Colon (tissue), 2 donors: Measurements from ENCODE around the gene LPAR6.

Experiments used
- FAIRE-seq: peaks from 2 replicates; lab custom pipeline; 2012; peaks lifted over from hg19 to GRCh38; lab: Jason Lieb, UNC
- donor health status: control.
- donor health status: control.

The LPAR6 gene

GRCh38 chr13:48414501-48414900, 1.6 kb upstream of the LPAR6 start:
- peak; percentile 70 for FAIRE-seq

DNA sequence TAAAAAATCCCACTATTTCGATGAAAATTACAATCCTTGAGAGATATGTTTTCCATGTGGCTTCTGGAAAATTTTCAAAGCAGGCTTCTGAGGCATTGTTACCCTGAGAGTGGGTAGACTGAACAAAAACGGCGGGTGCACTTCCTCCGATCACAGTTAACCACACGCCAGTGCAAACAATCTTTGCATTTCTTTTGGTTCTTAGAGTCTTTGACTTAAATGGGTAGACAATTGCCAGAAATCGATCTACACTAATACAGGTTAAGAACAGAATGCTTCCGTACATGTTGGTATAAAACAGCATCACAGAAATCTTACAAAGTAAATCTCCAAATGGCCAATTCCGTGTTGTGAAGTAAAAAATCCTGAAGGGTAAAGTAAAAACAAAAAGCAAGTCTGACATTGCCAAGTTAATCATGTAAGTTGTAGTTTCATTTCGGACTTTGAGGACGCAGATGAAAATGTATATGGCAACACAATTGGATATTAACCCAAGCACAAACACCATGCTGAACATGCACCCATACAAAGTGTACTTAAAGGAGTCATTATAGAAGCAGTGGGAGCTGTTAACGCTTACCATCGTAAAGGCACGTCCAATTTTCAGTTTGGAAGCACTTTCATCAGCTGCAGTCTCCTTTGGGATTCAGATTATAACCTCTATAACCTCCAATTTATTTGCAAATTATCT, 927 bp downstream of the LPAR6 start:
- FAIRE-seq, result peak; percentile 38

GRCh38 chr13:48411147-48411794, 1.6 kb downstream of the LPAR6 start:
- FAIRE-seq, result peak; percentile 66

GRCh38 chr13:48410199-48410598, 2.7 kb downstream of the LPAR6 start:
- FAIRE-seq, result no peak

DNA sequence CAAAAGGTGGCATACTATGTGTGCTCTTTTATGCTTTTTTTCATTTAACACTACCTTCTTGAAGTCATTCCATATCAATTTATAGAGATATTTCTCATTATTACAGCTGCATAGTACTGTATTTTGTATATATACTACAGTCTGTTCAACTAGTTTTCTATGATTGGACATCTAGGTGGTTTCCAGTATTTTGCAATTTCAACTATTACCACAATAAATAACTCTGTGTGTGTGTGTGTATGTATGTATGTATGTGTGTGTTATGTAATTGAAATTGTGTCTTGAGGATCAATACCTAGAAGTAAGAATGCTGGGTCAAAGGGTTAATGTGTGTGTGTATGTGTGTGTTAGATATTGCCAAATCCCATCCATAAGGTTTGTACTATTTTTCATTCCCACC, 7.0 kb downstream of the LPAR6 start:
- no peak for FAIRE-seq

- no peak for FAIRE-seq
These were observed 8.0 kb downstream of the LPAR6 start for GRCh38 chr13:48404952-48405351.

DNA sequence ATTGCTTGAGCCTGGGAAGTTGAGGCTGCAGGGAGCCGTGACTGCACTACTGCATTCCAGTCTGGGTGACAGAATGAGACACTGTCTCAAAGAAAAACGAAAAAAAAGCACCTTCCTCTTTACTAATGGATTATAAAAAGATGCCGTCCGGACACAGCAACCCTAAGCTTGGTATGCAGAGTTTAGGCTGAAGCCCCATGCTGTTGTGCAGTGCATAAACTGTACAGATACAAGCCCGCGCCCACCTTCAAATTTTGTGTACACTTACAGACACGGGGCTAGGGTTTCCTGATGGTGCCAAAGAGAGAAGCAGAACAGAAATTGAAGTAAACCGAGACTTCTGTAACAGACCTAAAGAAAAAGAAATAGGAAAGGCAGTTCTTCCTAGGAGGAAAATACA, 9.0 kb downstream of the LPAR6 start:
- no peak for FAIRE-seq

- no peak for FAIRE-seq
These were observed 9.7 kb downstream of the LPAR6 start for GRCh38 chr13:48403151-48403631.

DNA sequence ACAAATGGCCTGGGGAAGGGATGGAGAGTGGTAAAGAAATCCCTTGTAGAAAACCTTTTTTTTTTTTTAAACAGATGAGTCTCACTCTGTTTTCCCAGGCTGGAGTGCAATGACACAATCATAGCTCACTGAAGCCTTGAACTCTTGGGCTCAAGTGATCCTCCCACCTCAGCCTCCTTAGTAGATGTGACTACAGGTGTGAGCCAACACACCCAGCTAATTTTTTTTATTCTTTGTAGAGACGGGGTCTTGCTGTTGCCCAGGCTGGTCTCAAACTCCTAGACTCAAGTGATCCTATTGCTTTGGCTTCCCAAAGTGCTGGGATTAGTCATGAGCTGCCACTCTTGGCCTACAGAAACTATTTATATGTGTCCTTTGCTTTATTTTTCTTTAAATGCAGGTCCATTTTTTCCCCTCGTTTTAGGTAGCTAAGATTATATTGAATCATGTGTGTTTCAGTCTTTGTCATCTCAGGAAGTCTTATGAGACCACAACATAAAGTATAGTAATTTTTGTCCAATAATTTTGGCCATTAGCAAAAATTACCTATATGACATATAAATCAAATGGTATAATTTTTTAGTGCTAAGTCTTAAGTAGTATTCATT, 10.5 kb downstream of the LPAR6 start:
- no peak for FAIRE-seq

DNA sequence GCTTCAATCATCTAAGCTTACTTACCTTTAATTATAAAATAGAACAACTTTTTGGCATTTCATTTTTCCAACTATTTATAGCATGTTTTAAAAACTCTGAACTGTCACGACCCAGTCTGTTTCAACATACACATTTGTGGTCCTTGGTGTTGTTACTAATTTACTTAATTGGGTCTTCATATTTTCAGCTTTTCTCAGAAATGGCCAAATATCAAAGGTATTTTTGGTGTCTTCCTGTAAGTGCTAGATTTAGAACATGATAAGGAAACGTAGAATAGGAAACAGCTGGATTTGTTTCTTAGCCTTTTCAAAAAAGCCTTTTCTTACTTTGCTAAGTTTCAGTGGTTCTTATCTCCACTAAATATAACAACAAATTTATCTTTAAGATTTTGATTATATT, 11.4 kb downstream of the LPAR6 start:
- FAIRE-seq, result no peak

DNA sequence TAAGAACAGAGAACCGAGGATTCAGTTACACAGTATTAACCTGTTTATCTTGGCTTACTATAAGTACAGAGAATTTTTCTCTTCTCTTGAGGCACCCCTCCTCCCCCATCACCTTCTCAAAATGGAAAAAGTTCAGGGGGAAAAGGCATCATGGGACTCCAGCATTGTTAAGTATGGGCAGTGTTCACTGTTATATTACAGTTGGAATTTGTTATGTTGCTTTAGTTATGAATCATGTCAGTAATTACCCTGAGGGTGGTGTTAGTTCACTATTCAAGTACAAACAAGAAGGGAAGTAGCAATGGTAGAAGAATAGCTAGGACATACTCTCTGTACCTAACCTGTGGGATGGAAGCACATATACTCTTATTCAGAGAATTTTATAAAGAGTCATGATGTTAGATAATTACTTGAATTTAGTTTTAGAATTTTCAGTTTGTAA, 12.0 kb downstream of the LPAR6 start:
- FAIRE-seq, result no peak

DNA sequence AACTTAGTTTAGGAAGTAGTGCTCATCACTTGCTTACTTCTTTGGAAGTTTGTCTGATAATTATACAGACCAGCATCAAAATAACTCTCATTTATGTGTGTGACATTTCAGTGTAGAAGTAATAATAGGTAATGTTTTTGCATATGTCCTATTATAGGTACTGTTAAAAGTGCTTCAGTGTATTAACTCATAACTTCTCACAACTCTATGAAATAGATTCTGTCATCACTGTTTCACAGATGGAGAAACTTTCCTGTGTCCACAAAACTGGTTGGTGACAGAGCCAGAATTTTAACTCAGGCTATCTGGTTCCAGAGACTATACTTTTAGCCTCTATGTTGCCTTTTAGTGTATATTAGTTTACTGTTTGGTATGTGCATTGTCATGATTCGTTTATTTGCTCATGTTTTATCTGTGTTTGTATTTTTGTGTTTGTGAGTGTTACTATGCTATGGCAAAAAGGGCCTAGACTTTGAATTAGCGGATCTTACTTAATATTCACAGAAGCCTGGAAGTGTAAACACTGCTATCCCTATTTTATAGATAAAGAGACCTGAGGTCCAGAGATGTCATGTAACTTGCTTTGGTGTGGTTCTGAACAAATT, 12.7 kb downstream of the LPAR6 start:
- no peak for FAIRE-seq

GRCh38 chr13:48398450-48399095, 14.3 kb downstream of the LPAR6 start:
- no peak for FAIRE-seq

DNA sequence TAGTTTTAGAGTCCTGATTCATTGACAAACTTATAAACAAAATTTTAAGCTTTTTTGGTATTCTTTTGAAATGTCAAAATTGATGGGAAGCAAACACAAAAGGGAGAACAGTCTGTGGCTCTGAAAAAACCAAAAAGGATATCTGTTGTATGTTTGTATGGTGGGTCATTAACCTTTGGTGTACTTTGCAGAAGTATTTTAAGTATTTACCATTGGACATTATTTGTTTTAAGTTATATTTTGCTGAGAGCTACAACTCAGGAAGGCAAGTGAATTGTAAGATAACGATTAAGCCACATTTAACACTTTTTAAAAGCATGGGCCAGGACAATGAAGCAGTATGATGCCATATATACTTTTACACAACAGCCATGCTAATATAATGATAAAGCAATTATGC, 15.2 kb downstream of the LPAR6 start:
- FAIRE-seq, result no peak

DNA sequence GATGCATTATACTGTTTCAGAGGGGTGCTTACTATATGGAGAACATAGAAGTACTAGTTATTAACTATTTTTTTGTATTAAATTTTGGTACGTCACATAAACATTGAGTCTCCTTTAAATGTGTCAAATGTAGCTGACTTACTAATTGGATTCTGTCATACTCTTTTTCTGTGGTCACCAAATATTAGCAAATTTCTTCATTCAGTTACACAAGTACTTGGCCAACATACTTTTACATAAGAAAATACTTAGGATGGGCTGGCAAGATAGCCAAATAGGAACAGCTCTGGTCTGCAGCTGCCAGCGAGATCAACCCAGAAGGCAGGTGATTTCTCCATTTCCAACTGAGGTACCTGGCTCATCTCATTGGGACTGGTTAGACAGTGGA, 19.2 kb downstream of the LPAR6 start:
- no peak for FAIRE-seq

GRCh38 chr13:48393030-48393697, 19.7 kb downstream of the LPAR6 start:
- FAIRE-seq, result no peak

- no peak for FAIRE-seq
These were observed 21.7 kb downstream of the LPAR6 start for GRCh38 chr13:48391257-48391656.

- no peak for FAIRE-seq
These were observed 26.1 kb downstream of the LPAR6 start for GRCh38 chr13:48386816-48387215.

- no peak for FAIRE-seq
These were observed 29.5 kb downstream of the LPAR6 start for GRCh38 chr13:48383384-48383783.

GRCh38 chr13:48380581-48380980, 32.3 kb downstream of the LPAR6 start:
- no peak for FAIRE-seq

GRCh38 chr13:48377857-48378256, 35.1 kb downstream of the LPAR6 start:
- FAIRE-seq, result no peak

- no peak for FAIRE-seq
These were observed 42.1 kb downstream of the LPAR6 start for GRCh38 chr13:48370815-48371214.
